B cell (primary cell): ENCODE data around the gene GRIP1. TPM values are rescaled to one million over a fixed set of nuclear protein-coding genes. Genes with fewer than 3 reads are reported as not detected.

Experiments used
- ATAC-seq: fragments of 200-7000 bp; cut with Tn5 transposase; one replicate; pipeline ENCODE4 v1.10.0; 2021; ENCODE audit warnings: low read depth, mild to moderate bottlenecking, moderate number of reproducible peaks, moderate library complexity
- CTCF ChIA-PET: fragments of 350-600 bp; sonication (Branson Sonifier 250); formaldehyde crosslinking; loops from one replicate; lab custom pipeline; 2021; ENCODE audit warnings: antibody characterized with exemption, inconsistent platforms; lab: Charles Lee
- POLR2A ChIA-PET: fragments of 350-600 bp; sonication (Branson Sonifier 250); formaldehyde crosslinking; loops from one replicate; lab custom pipeline; 2021; ENCODE audit warnings: antibody characterized with exemption; lab: Charles Lee
- DNase-seq: peaks from one replicate; pipeline ENCODE4 v3.0.0; 2013
- H2AFZ ChIP-seq: 2 replicates; pipeline ENCODE4 v1.6.1; 2012; ENCODE audit warnings: mild to moderate bottlenecking, low read depth, low read length; ENCODE audit not compliant: insufficient read depth, poor library complexity, severe bottlenecking
- H3K27ac ChIP-seq, 2 donors: 1 replicate in 1 of 2; 2 replicates in 1 of 2; pipeline ENCODE4 v1.5.1; 2012 to 2013; ENCODE audit warnings: low read length in 2 of 2, mild to moderate bottlenecking in 2 of 2, moderate library complexity in 1 of 2
- H3K27me3 ChIP-seq, 4 experiments: fragments of 200-600 bp in 1 of 4; sonication (generic) in 1 of 4; replicated peaks in 1 of 4; 1 replicate in 2 of 4; 2 replicates in 2 of 4; pipeline versions ENCODE4 v1.6.1 to v1.7.0; 2013 to 2016; ENCODE audit warnings: low read length in 3 of 4, mild to moderate bottlenecking in 2 of 4, mixed read lengths in 1 of 4, moderate library complexity in 1 of 4; ENCODE audit not compliant: insufficient read depth in 4 of 4, control insufficient read depth in 3 of 4; ENCODE audit errors: control extremely low read depth in 1 of 4
- H3K36me3 ChIP-seq, 2 experiments: replicated peaks in 1 of 2; 1 replicate in 1 of 2; 2 replicates in 1 of 2; pipeline versions ENCODE4 v1.6.1 to v1.7.1; 2013; ENCODE audit warnings: low read length in 1 of 2; ENCODE audit not compliant: insufficient read depth in 2 of 2, control insufficient read depth in 1 of 2; ENCODE audit errors: control extremely low read depth in 1 of 2, extremely low read depth in 1 of 2
- H3K4me1 ChIP-seq, 2 donors: fragments of 200-600 bp in 1 of 2; sonication (generic) in 1 of 2; 1 replicate in 1 of 2; 2 replicates in 1 of 2; pipeline versions ENCODE4 v1.5.1 to v1.6.1; 2013 to 2017; ENCODE audit warnings: low read length in 2 of 2; ENCODE audit not compliant: control insufficient read depth in 2 of 2, insufficient read depth in 2 of 2
- H3K4me2 ChIP-seq: replicated peaks from 2 replicates; pipeline ENCODE3; 2012; ENCODE audit warnings: mild to moderate bottlenecking, low read depth, low read length; ENCODE audit not compliant: poor library complexity, severe bottlenecking
- H3K4me3 ChIP-seq, 5 experiments: fragments of 200-600 bp in 1 of 5; sonication (generic) in 1 of 5; 1 replicate in 3 of 5; 2 replicates in 2 of 5; pipeline versions ENCODE4 v1.5.1 to v1.7.0; 2011 to 2016; ENCODE audit warnings: low read length in 4 of 5, mild to moderate bottlenecking in 4 of 5, low read depth in 2 of 5, control low read depth in 1 of 5, moderate library complexity in 1 of 5; ENCODE audit not compliant: insufficient read depth in 1 of 5; ENCODE audit errors: control extremely low read depth in 1 of 5, extremely low read depth in 1 of 5
- H3K79me2 ChIP-seq: fragments of 200-600 bp; sonication (generic); one replicate; pipeline ENCODE4 v1.6.0; 2016; ENCODE audit warnings: low read length; ENCODE audit not compliant: control insufficient read depth, insufficient read depth
- H3K9ac ChIP-seq: fragments of 200-600 bp; sonication (generic); 2 replicates; pipeline ENCODE4 v1.6.1; 2017; ENCODE audit warnings: mild to moderate bottlenecking, low read length, moderate library complexity
- H3K9me3 ChIP-seq, 3 donors: one replicate each; pipeline versions ENCODE4 v1.6.1 to v1.7.1; 2013; ENCODE audit warnings: low read length in 2 of 3; ENCODE audit not compliant: control insufficient read depth in 2 of 3, insufficient read depth in 1 of 3; ENCODE audit errors: control extremely low read depth in 1 of 3
- H4K20me1 ChIP-seq: 2 replicates; pipeline ENCODE4 v1.6.0; 2012; ENCODE audit warnings: mild to moderate bottlenecking, low read length; ENCODE audit not compliant: insufficient read depth, control insufficient read depth, poor library complexity, severe bottlenecking
- H3K27ac Mint-ChIP-seq: one replicate; pipeline ENCODE4 v1.8.0; 2021; ENCODE audit warnings: mixed read lengths
- H3K27me3 Mint-ChIP-seq: one replicate; pipeline ENCODE4 v1.8.0; 2021; ENCODE audit warnings: mixed read lengths
- H3K4me1 Mint-ChIP-seq: one replicate; pipeline ENCODE4 v1.8.0; 2021; ENCODE audit warnings: mixed read lengths
- H3K4me3 Mint-ChIP-seq: one replicate; pipeline ENCODE4 v1.8.0; 2021; ENCODE audit warnings: mixed read lengths
- H3K9me3 Mint-ChIP-seq: one replicate; pipeline ENCODE4 v1.8.0; 2022; ENCODE audit warnings: mixed read lengths; ENCODE audit not compliant: insufficient read depth
- CTCF ChIP-seq: fragments of 200-600 bp; IDR thresholded peaks from one replicate; pipeline ENCODE4 v1.8.0; 2022; ENCODE audit warnings: antibody characterized with exemption, mild to moderate bottlenecking
- EZH2 ChIP-seq: IDR thresholded peaks from 2 replicates; pipeline ENCODE4 v1.6.1; 2012; ENCODE audit warnings: borderline replicate concordance, low read depth, mild to moderate bottlenecking, moderate library complexity, low read length; ENCODE audit not compliant: insufficient read depth, poor library complexity, severe bottlenecking
- WGBS: methylation state at CpG from one replicate; pipeline ENCODE4 v1.1.5; 2013; ENCODE audit warnings: missing lambda C conversion rate; ENCODE audit not compliant: insufficient coverage; 5-methylcytosine and 5-hydroxymethylcytosine counted together
- intact Hi-C: fragments of 100-400 bp; cut with micrococcal nuclease; formaldehyde crosslinking; loops from one replicate; pipeline ENCODE4 v1.10.0; 2022
- polyA plus RNA-seq: library from polyadenylated mRNA; depleted of rRNA; stranded (reverse); fragments of >200 nt; gene quantifications from 2 replicates; pipeline ENCODE4 v1.2.3, GENCODE V29; 2012
- total RNA-seq, 2 donors: library from RNA; stranded (reverse); fragments of 120-200 nt in 1 of 2; gene quantifications; 1 replicate in 1 of 2; 2 replicates in 1 of 2; pipeline versions ENCODE4 v1.2.3 to v1.2.4, GENCODE V29; 2013 to 2022

GRIP1 gene
- total and polyA plus RNA-seq, 2 donors (not counting 1 experiment from before 2014, with no cell fraction given), result 0.22 TPM; not detected in 1

- peaks cover 5% of the 10 kb centered on the region for H3K9me3 Mint-ChIP-seq
- Histone ChIP-seq H3K27ac (no peak overlapping the region), H3K4me3 (no peak overlapping the region), H3K79me2 (no peaks in the 10 kb centered on the region), H3K36me3 (no peaks in the 10 kb centered on the region), H3K9me3 (peaks cover 0 to 3% (median 0%) of the 10 kb centered on the region in 3 donors), H3K9ac (no peak overlapping the region), H2AFZ (no peak overlapping the region), H3K4me2 (no peak overlapping the region), H3K4me1 (no peaks in the 10 kb centered on the region), H3K27me3 (no peaks in the 10 kb centered on the region), H4K20me1 (no peaks in the 10 kb centered on the region)
- ATAC-seq (no peak), DNase-seq (no peak)
- no peaks in the 10 kb centered on the region for H3K4me1 Mint-ChIP-seq
- peaks cover 5% of the 10 kb centered on the region for H3K27me3 Mint-ChIP-seq
- ChIA-PET CTCF (no interaction called here), POLR2A (no interaction called here)
- no peak overlapping the region for H3K27ac Mint-ChIP-seq
- H3K4me3 Mint-ChIP-seq, result no peak overlapping the region
- intact Hi-C loops, result no loop called here
- WGBS, result no CpG with 5 or more reads among the region's 1 CpG
- TF ChIP-seq EZH2, result no peak
Observed at GRCh38 chr12:66500841-66501240, 178.0 kb downstream of the GRIP1 start.

GRCh38 chr12:66500091-66500490, 178.8 kb downstream of the GRIP1 start:
- H3K4me1 ChIP-seq, result no peaks in the 10 kb centered on the region
- H3K9me3 ChIP-seq, result no peaks in the 10 kb centered on the region
- no peaks in the 10 kb centered on the region for H4K20me1 ChIP-seq
- H3K27ac ChIP-seq, result no peak overlapping the region
- H3K9ac ChIP-seq, result no peak overlapping the region
- ChIA-PET POLR2A (no interaction called here), CTCF (no interaction called here)
- intact Hi-C loops, result no loop called here
- TF ChIP-seq CTCF (no peak), EZH2 (no peak)
- Mint-ChIP-seq H3K27ac (no peak overlapping the region), H3K27me3 (peaks cover 5% of the 10 kb centered on the region), H3K9me3 (peaks cover 4% of the 10 kb centered on the region), H3K4me3 (no peak overlapping the region), H3K4me1 (no peaks in the 10 kb centered on the region)
- H3K4me2 ChIP-seq, result no peak overlapping the region
- H3K4me3 ChIP-seq, result no peak overlapping the region
- H3K36me3 ChIP-seq, result no peaks in the 10 kb centered on the region
- WGBS, result 100% methylated on average over 1 of the region's 3 CpGs
- ATAC-seq (no peak), DNase-seq (no peak)
- no peaks in the 10 kb centered on the region for H3K79me2 ChIP-seq
- H2AFZ ChIP-seq, result no peak overlapping the region
- no peaks in the 10 kb centered on the region for H3K27me3 ChIP-seq
